GM19240 (cell line): ENCODE measurements around the gene NR3C2.

ENCODE experiments used
- DNase-seq: peaks from one replicate; pipeline ENCODE4 v3.0.0; 2011; ENCODE audit warnings: low spot score; ENCODE audit not compliant: insufficient read length

The NR3C2 gene

DNA sequence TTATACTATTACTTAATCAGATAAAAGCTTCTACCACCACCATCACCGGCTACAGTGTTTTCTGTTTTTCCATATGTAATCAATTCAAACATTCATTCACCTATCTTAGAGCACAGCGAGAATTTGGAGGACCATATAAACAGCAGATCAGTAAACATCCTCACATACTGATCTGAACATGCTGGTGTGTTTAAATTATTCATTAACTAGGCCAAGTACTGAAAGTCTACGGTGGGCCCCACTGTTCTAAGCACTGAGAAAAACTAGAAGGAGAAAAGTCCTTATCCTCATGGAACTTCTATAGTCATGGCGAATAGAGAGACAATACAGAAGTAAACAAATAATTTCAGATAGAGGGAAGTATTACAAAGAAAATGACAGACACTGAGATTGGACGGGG, 176.6 kb downstream of the NR3C2 start:
- no peak for DNase-seq

DNA sequence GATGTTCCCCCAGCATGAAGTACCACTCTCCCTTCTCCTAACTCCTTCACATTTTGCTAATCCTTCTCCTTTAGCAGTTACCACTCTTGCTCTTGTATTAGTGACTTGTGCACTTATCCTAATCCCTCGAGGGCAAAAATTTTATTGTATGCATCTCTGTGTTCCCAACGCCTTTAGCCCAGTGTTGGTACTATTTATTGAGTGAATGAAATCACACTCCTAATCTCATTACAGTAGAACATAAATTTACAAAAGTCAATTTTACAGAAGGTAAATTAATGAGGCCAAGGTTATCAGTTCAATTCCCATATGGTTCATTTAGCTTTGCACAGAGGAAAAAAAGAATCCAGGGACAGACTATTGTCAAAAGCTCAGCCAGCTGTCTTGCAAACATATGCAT, 178.4 kb downstream of the NR3C2 start:
- DNase-seq, result no peak

GRCh38 chr4:148263127-148263526, 179.1 kb downstream of the NR3C2 start:
- no peak for DNase-seq

DNA sequence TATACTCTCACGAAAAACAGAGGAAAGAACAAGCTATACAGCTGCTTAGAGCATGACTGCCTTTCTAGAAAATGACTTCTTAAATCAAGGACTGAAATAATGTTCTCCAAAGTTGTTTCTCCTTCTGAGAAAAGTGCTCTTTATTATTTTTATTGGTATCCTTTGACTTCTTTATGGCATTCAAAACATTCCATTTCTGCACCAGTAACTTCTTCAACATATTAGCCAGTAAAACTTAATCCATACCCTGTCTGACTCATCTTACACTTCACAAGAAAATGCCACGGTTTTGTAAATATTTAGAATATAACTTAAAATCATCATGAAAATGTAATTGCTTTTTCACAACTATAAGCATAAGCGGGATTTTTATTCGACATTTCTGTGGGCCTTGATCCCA, 180.4 kb downstream of the NR3C2 start:
- DNase-seq, result no peak

GRCh38 chr4:148259841-148260240, 182.4 kb downstream of the NR3C2 start:
- no peak for DNase-seq

DNA sequence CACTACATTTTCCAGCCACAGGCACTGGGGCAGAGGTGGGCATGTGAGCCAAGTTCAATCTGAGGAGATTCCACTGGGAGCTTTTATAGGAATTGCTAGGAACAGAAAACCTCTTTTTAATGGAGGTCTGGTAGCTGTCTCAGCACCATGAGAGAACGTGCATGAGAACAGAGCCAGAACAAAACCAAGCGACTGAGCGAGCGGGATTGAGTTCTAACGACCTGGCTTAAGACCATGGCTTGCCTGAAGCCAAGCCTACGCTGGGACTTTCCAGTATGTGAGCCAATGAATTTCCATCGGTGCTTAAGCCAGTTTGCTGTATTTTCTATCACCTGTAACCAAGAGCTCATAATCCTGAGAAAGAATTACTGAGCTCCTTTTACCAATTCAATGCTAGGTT, 183.7 kb downstream of the NR3C2 start:
- DNase-seq, result no peak

DNA sequence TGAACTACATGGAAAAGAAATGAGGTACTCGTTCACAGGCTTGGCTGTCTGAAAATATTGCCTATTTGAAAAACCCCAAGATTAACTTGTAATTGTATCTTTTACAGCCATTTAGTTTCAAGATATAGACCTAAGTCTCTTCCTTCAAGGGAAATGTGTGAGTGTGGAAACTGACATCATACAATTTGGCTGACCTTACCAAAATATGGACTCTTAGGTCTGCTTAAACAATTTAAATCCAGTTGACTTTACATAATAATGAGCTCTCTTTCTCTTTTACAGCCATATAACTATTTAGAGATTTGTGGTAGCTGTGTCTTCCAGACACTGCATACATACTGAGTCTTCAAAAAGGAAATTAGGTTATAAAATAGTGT, 186.9 kb downstream of the NR3C2 start:
- DNase-seq, result no peak

GRCh38 chr4:148254621-148255343, 187.4 kb downstream of the NR3C2 start:
- DNase-seq, result no peak

GRCh38 chr4:148253768-148254167, 188.4 kb downstream of the NR3C2 start:
- no peak for DNase-seq

DNA sequence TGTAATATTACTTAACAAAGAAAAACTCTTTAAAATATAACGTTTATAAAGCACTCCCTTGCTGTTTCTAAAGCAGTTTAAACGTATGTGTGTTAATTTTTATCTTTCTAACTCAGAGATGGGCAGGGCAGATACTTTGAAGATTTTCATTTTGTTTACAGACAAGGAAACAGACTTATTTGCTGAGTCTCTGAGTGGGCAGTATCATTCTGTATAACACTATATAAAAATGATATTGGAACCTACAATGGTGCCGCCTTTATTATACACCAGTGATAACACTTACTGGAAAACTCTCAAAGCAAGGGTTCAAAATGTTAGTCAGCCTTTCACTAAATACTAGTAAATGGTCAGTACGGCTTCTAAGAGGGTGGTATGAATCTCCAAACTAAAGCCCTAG, 193.4 kb downstream of the NR3C2 start:
- no peak for DNase-seq

DNA sequence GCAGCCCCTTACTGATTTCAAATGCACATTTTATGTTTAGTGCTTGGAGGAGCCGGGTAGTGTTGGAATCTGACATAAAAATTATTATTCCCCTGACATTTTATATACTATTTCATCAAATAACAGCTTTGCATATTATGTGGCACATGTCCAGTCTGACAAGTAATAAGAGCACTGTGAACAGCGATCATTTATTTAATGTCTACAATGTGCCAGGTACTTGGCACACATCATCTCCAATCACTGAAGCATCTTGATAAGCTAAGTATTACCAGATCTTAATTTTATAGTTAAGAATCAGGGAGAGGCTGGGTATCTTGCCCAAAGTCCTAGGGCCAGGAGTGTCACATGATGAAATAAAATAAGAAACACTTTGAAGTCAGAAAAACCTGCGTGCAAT, 197.2 kb downstream of the NR3C2 start:
- DNase-seq, result no peak

GRCh38 chr4:148243837-148244236, 198.4 kb downstream of the NR3C2 start:
- no peak for DNase-seq

- DNase-seq, result no peak
Measured at GRCh38 chr4:148240241-148240640, 202.0 kb downstream of the NR3C2 start.

DNA sequence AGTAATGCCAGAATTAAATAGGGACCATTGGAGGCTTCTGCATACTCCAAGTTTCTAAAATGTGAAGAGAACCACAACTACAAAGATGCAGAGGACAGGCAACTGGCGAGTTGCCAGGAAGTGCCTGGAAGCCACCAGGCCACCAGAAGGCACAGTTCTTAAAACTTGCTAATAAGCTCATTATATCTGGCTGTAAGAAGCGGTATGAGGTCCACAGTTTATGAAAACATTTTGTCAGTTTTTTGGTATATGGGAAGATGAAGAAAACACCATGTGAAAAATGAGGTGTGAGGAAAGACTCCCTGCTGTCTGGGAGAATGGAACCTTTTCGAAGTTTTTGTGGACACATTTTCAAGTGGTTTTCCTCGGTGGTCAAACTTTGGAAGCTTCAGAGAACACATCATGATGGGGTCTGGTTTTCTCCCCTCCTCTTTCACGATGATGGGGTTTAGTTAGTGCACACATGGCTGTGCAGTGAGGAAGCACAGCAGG, 202.7 kb downstream of the NR3C2 start:
- no peak for DNase-seq

DNA sequence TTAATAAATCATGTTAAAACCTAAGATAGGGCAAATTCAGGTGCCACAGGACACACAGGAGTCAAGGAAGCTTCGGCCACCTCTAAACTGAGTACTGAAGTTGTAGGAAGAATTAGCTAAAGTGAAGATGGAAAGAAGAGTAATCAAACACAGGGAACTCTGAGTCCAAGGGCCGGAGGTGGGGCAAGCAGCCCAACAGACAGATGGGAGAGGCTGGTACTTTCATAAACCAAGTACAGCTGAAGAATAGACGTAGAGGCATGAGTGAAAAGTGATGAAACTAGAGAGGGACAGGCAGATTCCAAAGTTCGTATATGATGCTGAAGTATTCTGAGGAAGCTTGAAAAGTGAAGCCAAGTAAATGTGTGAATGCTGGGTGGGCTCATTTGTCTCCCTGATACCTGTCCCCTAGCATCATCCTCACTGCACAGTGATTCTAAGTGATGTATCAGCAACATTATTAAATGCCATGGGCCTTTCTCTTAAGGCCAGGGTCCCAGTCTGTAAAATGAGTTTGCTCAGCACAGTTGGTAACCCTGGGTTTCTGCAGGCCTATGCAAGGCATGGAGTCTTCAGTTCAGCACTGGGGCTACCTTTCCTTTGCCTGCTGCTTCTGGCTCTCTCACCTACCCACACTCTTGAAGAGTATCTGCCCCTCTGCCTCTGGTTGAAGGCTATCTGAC, 203.3 kb downstream of the NR3C2 start:
- no peak for DNase-seq

- DNase-seq, result no peak
Measured at GRCh38 chr4:148238086-148238485, 204.1 kb downstream of the NR3C2 start.

- DNase-seq, result no peak
Measured at GRCh38 chr4:148235809-148236208, 206.4 kb downstream of the NR3C2 start.

- no peak for DNase-seq
Measured at GRCh38 chr4:148229798-148230197, 212.4 kb downstream of the NR3C2 start.

- no peak for DNase-seq
Measured at GRCh38 chr4:148229028-148229427, 213.2 kb downstream of the NR3C2 start.

DNA sequence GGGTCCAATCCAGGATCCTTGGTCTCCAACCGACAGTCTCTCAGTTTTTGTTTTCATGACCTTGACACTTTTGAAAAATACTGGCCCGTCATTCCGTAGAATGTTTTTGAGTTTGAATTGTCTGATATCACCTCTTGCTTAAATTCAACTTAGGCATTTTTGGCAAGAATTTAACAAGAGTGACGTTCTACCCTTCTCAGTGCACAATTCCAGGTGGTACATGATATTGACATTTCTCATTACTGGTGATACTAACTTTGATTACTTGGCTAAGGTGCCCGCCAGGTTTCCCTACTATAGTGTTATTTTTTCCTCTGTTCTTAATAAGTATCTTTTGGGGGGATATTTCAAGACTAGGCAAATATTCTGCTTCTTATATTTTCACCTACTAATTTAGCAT, 215.1 kb downstream of the NR3C2 start:
- no peak for DNase-seq

DNA sequence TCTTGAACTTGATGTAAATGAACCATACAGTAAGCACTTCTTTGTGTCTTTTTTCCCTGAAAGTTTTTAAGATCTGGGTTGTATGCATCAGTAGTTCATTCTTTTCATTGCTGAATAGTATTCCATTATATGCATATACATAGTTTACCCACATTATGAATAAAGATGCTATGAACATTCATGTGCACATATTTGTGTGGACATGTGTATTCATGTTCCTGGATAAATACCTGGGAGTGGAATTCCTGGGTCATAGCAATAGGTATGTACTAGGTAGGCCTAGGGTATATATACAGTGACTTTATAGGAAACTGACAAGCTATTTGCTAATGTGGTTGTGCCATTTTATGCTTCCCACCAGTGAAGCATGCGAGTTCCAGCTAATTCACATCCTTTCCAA, 215.9 kb downstream of the NR3C2 start:
- no peak for DNase-seq

- DNase-seq, result no peak
Measured at GRCh38 chr4:148225639-148226038, 216.6 kb downstream of the NR3C2 start.

DNA sequence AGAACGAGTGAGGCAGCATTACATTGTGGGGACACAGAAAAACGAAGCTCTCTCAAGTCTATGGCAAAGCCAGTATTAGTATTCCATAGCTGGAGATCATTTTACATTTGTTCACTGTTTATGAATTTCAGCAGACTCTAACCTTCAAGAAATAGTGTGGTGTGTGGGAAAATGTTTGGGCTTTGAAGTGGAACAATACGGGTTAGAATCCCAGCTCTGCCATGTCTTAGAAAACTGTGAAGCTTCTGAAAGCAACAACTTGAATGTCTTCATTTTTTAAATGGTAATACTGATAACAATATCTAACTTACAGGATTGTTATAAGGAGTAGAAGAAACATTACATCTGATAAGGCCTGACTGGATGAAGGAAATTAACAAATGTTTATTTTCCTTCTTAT, 217.7 kb downstream of the NR3C2 start:
- no peak for DNase-seq
